Gastroesophageal sphincter (tissue), 4 donors: ENCODE results near the gene ABI2. TPM values are rescaled to one million over a fixed set of nuclear protein-coding genes. Genes with fewer than 3 reads are reported as not detected.

ENCODE experiments used
- ATAC-seq: fragments of 150-250 bp; one replicate; pipeline ENCODE4 v1.9.1; 2016; ENCODE audit warnings: mild to moderate bottlenecking, moderate library complexity
- H3K27ac ChIP-seq, 4 donors: fragments of 200-600 bp; sonication (generic) in 3 of 4; 1 replicate in 3 of 4; 2 replicates in 1 of 4; pipeline ENCODE4 v1.5.1; 2016 to 2019
- H3K27me3 ChIP-seq: fragments of 200-600 bp; sonication (generic); one replicate; pipeline ENCODE4 v1.5.1; 2019
- H3K36me3 ChIP-seq, 2 donors: fragments of 200-600 bp; sonication (generic); one replicate each; pipeline ENCODE4 v1.5.1; 2019; ENCODE audit warnings: control low read depth in 1 of 2
- H3K4me1 ChIP-seq, 3 donors: fragments of 200-600 bp; sonication (generic); 1 replicate in 2 of 3; 2 replicates in 1 of 3; pipeline ENCODE4 v1.5.1; 2016 to 2019; ENCODE audit warnings: control low read depth in 2 of 3
- H3K4me3 ChIP-seq, 2 donors: fragments of 200-600 bp; sonication (generic); one replicate each; pipeline ENCODE4 v1.5.1; 2019; ENCODE audit warnings: mild to moderate bottlenecking in 1 of 2, moderate library complexity in 1 of 2
- H3K9me3 ChIP-seq, 3 donors: fragments of 200-600 bp; sonication (generic); one replicate each; pipeline ENCODE4 v1.5.1; 2017 to 2019; ENCODE audit warnings: control low read depth in 2 of 3
- CTCF ChIP-seq, 4 experiments: fragments of 200-600 bp in 2 of 4; fragments of 450-650 bp in 2 of 4; sonication (generic) in 1 of 4; IDR thresholded peaks; one replicate each; pipeline ENCODE4 v1.5.1; 2017 to 2019; ENCODE audit warnings: antibody characterized with exemption in 4 of 4, mild to moderate bottlenecking in 2 of 4, moderate library complexity in 2 of 4
- EP300 ChIP-seq: sonication (generic); formaldehyde crosslinking; IDR thresholded peaks from one replicate; pipeline ENCODE4 v1.6.1; 2017; ENCODE audit warnings: antibody characterized with exemption, mild to moderate bottlenecking
- POLR2A ChIP-seq, 2 donors: fragments of 450-650 bp; IDR thresholded peaks; one replicate each; pipeline ENCODE4 v1.6.1; 2017; ENCODE audit warnings: antibody characterized with exemption in 2 of 2, mild to moderate bottlenecking in 2 of 2, moderate library complexity in 1 of 2
- POLR2AphosphoS5 ChIP-seq: sonication (generic); formaldehyde crosslinking; IDR thresholded peaks from one replicate; pipeline ENCODE4 v1.6.1; 2017; ENCODE audit warnings: antibody characterized with exemption
- WGBS, 2 donors: methylation state at CpG; one replicate each; pipeline ENCODE4 v1.1.5; 2018; ENCODE audit warnings: low coverage in 1 of 2; 5-methylcytosine and 5-hydroxymethylcytosine counted together
- total RNA-seq, 4 donors: library from RNA; depleted of rRNA; stranded (reverse); fragments of >200 nt; gene quantifications; one replicate each; pipeline ENCODE4 v1.1.0, GENCODE V29; 2016

The ABI2 gene
- total RNA-seq, 4 donors from 2014 or later, result 33.0 to 57.5 (median 45.0) TPM

GRCh38 chr2:203352604-203353255 lies 24.5 kb downstream of the ABI2 start:
- H3K27me3 ChIP-seq, result no peaks in the 10 kb centered on the region
- H3K9me3 ChIP-seq, result no peaks in the 10 kb centered on the region
- WGBS, 2 donors, result 96 to 98% methylated on average over 4 to 5 of the region's 5 CpGs
- ATAC-seq, result no peak
- H3K27ac ChIP-seq, result no peak overlapping the region
- H3K4me1 ChIP-seq, result peaks cover 0 to 3% (median 0%) of the 10 kb centered on the region in 3 donors
- no peak for TF ChIP-seq POLR2AphosphoS5
- TF ChIP-seq EP300, result no peak
- no peak for TF ChIP-seq CTCF (IDR thresholded peaks at IDR 0.05)
- TF ChIP-seq POLR2A (IDR thresholded peaks at IDR 0.05), result no peak
- peaks cover 0 to 3% of the 10 kb centered on the region in 2 donors for H3K36me3 ChIP-seq
- no peak overlapping the region for H3K4me3 ChIP-seq

GRCh38 chr2:203354966-203355365 lies 26.8 kb downstream of the ABI2 start:
- H3K9me3 ChIP-seq, result no peaks in the 10 kb centered on the region
- H3K4me3 ChIP-seq, result no peak overlapping the region
- no peaks in the 10 kb centered on the region for H3K27me3 ChIP-seq
- peaks cover 0 to 3% of the 10 kb centered on the region in 2 donors for H3K36me3 ChIP-seq
- TF ChIP-seq CTCF (IDR thresholded peaks at IDR 0.05) (no peak), POLR2A (IDR thresholded peaks at IDR 0.05) (no peak), EP300 (no peak), POLR2AphosphoS5 (no peak)
- WGBS, 2 donors, result 50 to 81% methylated on average over 1 to 3 of the region's 3 CpGs
- H3K27ac ChIP-seq, result no peak overlapping the region
- no peaks in the 10 kb centered on the region for H3K4me1 ChIP-seq
- ATAC-seq, result no peak

GRCh38 chr2:203359450-203359849 lies 31.3 kb downstream of the ABI2 start:
- H3K27me3 ChIP-seq, result no peaks in the 10 kb centered on the region
- H3K27ac ChIP-seq, result no peak overlapping the region
- H3K4me1 ChIP-seq, result peaks cover 0 to 29% (median 11%) of the 10 kb centered on the region in 3 donors
- 83 to 100% methylated on average over 1 of the region's 1 CpG for WGBS, 2 donors
- H3K36me3 ChIP-seq, result no peaks in the 10 kb centered on the region
- no peaks in the 10 kb centered on the region for H3K9me3 ChIP-seq
- no peak for TF ChIP-seq CTCF (IDR thresholded peaks at IDR 0.05)
- TF ChIP-seq POLR2A (IDR thresholded peaks at IDR 0.05), result no peak
- no peak for TF ChIP-seq POLR2AphosphoS5
- TF ChIP-seq EP300, result no peak
- ATAC-seq, result no peak
- H3K4me3 ChIP-seq, result no peak overlapping the region

GRCh38 chr2:203360833-203361430 lies 32.7 kb downstream of the ABI2 start:
- H3K27me3 ChIP-seq, result no peaks in the 10 kb centered on the region
- no peak for TF ChIP-seq EP300
- no peak for TF ChIP-seq POLR2AphosphoS5
- no peak for TF ChIP-seq POLR2A (IDR thresholded peaks at IDR 0.05)
- no peak for TF ChIP-seq CTCF (IDR thresholded peaks at IDR 0.05)
- peak overlapping the region; percentile 18 to 65 (median 58) for H3K27ac ChIP-seq
- no peak overlapping the region for H3K4me3 ChIP-seq
- peak; percentile 61 for ATAC-seq
- no peaks in the 10 kb centered on the region for H3K9me3 ChIP-seq
- H3K36me3 ChIP-seq, result no peaks in the 10 kb centered on the region
- WGBS, 2 donors, result 50 to 56% methylated on average over 3 of the region's 3 CpGs
- H3K4me1 ChIP-seq, result peaks cover 0 to 29% (median 11%) of the 10 kb centered on the region in 3 donors

GRCh38 chr2:203361495-203361894 lies 33.3 kb downstream of the ABI2 start:
- no peaks in the 10 kb centered on the region for H3K27me3 ChIP-seq
- ATAC-seq, result no peak
- H3K36me3 ChIP-seq, result no peaks in the 10 kb centered on the region
- no peak for TF ChIP-seq POLR2AphosphoS5
- no peak for TF ChIP-seq EP300
- TF ChIP-seq CTCF (IDR thresholded peaks at IDR 0.05), result no peak
- no peak for TF ChIP-seq POLR2A (IDR thresholded peaks at IDR 0.05)
- peaks cover 0 to 29% (median 11%) of the 10 kb centered on the region in 3 donors for H3K4me1 ChIP-seq
- H3K27ac ChIP-seq, result peak overlapping the region; percentile 18 to 65 (median 58)
- 21 to 25% methylated on average over 2 of the region's 2 CpGs for WGBS, 2 donors
- H3K4me3 ChIP-seq, result no peak overlapping the region
- H3K9me3 ChIP-seq, result no peaks in the 10 kb centered on the region
